Stimulated activated CD4-positive, alpha-beta T cell treated with anti-CD3 and anti-CD28 coated beads, Interleukin-4, amount 100 ng/mL, for 24 hours (primary cell): ENCODE data around the gene CMBL.
"Not testable (repeated sequence)": the region's sequence is repeated elsewhere in the genome, so short reads cannot be mapped to it uniquely, and the experiment has no call there.

Source experiments
- DNase-seq: peaks from one replicate; pipeline ENCODE4 v3.0.0-alpha.2; 2020

Gene CMBL

DNA sequence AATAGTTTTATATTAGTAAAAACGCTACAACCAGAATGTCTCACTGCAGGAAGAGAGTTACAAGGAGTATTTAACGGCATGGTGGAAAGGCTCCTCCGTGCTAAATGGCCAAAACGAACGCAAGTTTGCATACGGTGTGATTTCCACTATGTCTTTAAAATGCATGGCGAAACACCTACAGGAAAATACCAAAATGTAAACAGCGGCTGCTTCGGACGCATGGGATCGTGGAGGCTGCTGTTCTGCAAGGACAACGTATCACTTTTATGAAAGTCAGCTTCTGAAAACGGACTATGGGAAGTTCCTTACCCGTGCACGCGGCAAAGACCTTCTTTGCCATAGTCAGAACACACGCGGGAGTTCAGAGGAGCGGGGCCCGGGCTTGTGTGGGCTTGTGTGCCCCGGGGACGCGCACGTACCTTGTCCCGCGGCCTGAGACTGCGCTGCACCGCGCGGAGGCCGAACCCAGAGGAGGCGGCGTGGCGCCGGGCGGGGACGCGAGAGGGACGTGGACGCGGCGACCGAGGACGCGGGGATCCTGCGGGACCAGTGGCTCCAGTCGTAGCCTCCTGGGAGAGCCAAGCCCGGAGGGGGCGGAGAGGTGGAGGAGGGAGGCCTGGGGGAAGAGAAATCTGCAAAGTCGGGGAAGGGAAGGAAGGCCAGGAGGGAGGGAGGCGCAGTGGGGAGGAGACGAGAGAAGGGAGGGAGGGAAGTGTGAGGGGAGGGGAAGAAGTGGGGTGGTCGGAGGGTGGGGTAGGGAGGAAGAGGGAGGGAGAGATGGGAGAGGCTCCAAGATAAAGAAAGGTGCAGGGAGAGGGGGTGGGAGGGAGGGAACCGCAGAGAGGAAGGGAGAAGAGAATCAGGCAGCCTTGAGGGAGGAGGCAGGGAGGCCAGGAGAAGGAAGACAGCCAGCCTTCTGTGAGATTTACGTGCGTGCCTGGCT is at the start of gene CMBL:
Gene CMBL, minus strand, starts transcription at position 697 of the 943 bp plus-strand sequence. CDS start 17,140 bp downstream, outside the sequence.
- DNase-seq = peak; percentile 23

DNA sequence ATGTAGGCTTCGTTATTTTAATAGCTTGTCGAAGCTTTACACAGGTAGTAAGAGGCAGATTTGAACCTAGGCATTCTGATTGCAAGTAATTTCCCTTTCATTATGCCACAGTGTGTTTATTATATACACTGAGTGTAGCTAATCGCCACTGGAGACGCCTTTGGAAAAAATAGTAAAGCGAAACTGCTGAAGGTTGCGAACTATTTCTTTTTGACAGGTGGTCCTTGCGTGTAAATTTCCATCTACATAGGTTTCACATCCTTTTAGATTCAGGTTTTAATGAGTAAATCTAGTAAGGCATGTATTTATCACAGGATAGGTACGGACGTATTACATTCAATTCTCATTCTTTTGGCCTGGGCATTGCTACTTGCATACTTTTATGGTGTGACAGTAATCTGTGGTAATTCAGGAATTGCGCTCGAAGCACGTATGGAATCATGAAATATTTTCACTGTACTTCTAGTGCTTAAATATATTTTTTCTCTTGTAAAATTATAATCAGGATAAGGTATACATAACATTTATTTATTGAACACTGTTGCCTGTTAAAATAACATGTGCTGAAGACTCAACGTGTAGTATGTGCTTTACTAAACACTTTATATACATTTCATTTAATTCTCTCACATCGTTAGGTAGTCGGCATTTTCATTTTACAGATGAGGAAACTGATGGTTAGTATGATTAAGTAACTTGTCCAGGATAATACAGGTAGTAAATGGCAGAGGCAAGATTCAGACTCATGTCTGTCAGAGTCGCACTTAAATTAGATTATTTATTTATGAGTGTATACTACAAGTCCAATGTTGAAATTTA is 47.6 kb upstream of the CMBL start:
- peak; percentile 35 for DNase-seq

DNA sequence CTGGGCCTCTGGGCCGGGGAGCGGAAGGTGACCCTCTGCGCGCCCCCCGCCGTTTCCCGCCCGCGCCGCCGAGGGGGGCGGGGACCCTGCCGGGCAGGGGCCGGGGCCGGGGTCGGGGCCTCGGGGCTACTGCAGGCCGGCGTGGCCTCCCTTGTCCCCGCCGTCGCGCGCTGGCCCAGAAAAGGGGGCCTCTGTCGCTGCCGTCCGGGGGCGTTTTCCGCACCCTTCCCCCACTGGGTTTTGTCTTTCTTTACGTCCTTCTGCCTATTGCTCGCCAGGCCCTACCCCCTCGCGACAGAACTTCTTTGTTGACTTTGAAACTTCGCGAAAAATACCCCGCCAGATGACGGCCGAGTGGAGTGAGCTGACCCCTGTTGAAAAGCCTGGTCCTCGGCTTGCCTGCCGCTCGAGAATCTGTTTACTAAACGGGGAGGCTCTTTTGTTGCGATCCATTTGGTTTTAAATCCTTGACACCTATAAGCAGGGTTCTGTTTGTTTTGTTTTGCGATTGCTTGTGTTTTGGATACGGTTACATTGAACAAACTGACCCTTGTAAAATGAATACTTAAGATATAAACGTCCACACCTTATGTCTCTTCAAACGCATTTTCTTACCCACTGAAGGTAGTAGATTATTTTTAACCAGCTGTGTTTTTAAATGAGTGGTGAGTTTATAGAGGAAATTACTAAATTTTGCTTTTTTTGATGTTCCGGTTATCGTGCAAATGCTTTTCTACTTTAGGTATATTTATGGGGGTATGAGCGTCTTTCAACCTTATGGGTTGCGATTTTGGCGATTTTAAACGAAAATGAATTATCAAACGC is 46.6 kb upstream of the CMBL start:
- peak; percentile 57 for DNase-seq

DNA sequence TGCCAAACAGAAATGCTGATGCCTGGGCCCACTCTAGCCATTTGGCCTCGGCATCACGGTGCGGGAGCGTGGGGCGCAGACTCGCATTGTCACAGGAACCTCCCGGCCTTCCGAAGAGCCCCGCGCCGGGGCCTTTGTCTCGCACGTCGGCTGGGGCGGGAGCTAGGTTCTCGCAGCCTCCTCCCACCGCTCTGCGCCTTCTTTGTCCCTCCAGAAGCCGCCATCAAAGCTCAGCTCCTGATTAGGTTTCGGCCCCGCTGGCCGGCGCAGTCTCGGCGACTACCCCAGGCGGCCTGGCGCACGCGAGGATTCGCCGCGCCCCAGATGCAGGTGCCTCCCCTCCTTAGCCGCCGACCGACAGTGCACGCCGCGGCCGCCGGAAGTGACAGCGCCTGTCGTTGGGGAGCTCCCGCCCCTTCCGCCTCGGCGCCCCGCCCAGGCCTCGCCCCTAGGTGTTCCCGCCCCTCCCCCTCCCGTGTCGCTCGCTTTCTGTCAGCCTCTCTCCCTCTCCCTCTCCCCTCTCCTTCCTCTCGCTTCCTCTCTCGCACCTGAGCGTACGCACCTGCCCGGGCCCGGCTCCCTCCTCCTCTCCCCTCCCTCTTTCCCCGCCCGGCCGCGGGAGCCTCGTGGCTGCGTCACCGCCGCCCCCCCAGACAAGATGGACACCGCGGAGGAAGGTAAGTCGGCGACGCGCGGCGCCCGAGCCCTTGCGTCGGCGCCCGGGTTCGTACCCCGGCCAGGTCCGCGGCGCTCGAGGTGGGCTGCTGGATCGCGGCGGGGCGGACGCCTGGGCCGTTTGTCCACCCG is 45.7 kb upstream of the CMBL start, which contains the start of gene MARCHF6:
Gene MARCHF6, plus strand, starts transcription at position 455 of the 807 bp plus-strand sequence. Its CDS starts 204 bp downstream, at position 659.
- DNase-seq = peak; percentile 95

DNA sequence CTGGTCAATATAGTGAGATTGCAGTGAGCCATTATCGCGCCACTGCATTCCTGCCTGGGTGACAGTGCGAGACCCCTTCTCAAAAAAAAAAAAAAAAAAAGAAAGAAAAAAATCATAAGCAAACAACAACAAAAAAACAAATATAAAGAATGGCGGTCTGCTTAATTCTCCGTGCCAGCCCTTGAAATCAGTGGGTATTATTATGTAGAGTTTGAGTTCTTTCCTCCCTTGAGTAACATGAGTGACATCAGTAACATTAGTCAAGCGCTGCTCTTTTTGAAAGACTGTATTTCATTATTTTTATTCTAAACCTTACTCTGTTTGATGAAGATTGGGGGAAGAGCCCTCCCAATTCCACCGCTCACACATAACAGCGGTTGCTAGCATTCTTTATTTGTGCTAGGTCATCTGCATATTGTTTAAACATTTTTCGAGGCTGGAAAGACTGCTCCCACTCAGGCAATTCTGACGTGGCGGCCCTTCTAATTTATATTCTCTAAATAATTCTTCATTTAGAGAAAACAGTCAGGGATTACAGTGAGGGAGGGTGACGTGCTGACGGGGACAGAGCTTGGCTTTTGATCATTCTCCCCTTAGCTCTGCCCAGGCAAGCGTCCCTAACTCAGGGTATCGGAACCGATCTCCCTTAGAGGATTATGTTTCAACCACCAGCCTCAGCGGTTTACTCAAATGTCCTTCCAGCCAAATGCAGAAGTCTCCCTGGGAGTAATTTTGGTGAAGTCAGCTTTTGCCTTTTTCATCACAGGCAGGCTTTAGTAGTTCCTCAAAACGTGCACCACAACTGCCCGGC is 44.9 kb upstream of the CMBL start:
- peak; percentile 63 for DNase-seq

DNA sequence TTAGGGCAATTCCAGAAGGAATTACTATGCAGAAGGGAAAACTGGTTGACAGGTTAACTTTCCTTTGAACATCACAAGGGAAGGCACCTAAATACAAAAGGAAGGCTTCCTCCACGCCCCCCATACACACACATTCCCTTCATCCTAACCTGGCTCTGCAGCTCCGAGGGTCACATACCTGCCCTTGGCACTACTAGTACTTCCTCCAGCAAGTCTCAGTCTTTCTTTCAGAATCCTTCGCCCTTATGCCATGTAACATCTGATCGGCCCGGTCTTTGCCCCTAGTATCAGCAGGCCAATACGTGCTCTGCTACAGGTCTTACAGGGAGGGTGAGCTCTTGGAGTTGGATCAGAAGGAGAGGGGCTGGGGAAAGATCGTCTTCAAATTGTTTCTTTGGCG is 44.2 kb upstream of the CMBL start:
- DNase-seq = no peak

DNA sequence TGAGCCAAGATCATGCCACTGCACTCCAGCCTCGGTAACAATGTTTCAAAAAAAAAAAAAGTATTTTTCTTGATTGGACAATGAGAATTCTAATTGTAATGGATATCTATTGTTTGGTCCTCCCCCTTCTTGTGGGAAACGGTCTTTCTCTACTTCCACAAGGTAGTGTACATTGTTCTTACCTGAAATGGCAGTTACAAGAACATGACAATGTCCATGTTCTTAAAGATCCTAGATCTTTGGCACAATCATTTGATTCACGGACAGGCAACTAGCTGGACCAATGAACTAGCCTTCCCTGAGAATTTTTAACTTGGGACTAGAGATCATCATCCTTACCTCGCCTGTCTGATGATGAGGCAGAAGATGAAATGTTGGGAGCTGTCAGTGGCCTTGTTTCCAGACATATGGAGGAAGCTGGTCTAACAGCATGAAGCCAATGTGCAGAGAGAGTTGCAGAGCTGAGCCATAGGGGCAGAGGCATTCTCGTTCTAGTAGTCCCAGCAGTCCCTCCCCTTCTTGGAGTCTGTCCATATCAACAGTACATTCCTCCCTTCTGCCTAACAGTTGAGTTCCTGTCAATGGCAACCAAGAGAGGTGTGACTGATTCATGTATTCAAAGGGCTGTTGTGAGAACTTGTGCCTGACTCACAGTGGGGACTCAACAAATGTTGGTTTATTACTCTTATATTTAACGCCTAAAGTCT is 43.6 kb upstream of the CMBL start:
- DNase-seq = no peak

DNA sequence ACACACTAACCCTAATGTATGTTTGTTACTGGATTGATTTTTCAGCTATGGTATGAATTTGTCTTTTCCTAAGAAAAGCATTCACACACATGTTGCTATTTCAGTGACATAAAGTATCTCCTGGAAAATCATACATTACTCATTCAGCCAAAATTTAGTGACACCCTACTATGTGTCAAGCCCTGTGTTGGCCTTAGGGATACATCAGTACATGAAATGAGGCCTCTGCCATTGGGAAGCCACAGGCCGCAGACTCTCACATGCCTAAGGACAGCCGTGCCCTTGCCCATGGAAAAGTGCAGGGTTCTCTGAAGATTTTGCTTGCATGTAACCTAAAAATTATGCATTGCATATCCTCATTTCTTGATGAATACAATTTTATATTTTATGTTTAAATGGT is 40.6 kb upstream of the CMBL start:
- DNase-seq = no peak

DNA sequence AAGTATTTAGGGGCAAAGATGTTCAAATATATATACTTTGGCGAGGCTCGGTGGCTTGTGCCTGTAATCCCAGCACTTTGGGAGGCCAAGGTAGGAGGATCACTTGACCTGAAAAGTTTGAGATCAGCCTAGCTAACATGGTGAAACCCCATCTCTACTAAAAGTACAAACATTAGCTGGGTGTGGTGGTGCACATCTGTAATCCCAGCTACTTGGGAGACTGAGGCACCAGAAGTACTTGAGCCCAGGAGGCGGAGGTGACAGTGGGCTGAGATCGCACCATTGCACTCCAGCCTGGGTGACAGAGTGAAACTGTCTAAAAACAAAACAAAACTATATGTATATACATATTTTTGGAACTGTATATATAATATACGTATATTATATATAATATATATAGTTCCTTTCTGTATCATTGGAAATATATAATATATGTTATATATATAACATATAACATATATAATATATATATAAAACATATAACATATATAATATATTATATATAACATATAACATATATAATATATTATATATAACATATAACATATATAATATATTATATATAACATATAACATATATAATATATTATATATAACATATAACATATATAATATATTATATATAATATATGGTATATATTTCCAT is 36.9 kb upstream of the CMBL start:
- not testable (repeated sequence) for DNase-seq

DNA sequence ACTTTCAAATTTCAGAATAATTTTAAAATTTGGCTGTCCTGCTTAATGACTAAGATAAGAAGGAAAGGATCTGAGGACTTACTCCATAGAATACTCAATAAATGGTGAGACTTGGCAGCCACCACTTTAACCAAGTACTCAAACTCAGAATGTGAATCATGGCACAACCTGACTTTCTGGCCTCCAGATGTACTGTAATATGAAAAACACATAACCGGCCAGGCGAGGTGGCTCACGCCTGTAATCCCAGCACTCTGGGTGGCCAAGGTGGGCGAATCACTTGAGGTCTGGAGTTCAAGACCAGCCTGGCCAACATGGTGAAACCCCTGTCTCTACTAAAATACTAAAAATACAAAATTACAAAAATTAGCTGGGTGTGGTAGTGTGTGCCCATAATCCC is 35.8 kb upstream of the CMBL start:
- no peak for DNase-seq

DNA sequence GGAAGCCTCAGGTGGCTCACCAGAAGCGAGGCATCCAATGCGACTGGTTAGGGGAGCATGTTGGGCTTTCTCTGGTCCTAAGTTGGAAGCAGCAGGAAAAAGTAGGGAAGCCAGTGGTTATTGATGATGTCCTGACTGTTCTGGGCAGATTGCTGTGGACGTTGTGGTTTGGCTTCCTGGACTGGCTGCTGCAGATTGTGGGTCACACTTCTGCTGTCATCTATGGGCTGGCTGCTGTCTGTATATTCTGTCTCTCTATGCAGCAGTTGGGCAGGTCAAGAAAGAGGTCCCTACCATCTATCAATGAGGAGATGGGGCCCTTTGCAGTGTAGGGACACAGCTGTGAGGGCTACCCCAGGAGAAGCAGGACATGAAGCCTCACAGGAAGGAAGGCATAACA is 32.3 kb upstream of the CMBL start:
- no peak for DNase-seq

DNA sequence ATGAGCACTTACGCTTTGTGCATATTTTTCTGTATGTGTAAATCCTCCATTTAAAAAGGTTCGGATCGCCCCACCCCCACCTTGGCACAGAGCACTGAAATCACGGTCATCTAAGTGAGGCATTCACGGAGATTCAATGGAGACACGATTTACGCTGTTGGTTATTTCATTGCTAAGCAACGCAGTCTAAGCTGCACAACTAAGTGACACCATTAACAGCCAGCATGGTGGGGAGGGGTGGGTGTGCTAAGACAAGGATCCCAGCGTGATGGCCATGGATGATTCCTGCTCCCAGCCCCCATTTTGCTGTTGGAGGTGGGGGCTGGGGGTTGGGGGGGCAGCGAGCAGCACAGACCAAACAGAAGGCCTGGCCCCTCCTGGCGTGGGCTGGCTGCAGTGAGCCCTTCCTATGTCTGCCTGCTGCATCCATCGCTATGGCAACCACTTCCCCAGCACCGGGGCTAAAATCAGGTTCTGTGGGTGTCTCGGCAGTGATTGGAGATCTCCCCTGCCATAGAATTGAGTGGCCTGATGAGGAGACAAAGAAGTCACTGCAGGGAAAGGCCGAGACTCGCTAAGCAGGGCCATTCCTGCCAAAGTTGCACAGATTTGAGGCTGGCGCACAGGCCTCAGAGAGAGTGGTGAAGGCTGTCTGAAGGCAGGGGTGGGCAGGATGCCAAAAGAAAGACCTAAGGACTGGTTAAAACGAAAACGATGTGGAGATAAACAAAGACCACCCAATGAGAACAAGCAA is 31.5 kb upstream of the CMBL start:
- no peak for DNase-seq

DNA sequence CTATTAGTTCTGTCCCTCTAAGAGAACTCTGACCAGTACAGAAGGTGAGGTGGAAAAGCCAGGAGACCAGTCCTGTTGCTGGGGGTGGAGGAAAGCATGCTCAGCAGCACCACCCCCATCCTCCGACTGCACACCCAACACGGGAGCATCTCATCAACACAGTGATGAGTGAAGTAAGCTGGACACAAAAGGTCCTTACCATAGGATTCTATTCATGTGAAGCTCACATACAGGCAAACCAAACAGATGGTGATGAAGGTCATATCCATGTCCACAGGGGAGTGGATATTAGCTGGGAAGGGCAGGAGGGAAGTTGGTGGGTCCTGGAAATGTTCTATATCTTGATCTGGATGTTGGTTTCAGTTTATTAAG is 31.0 kb upstream of the CMBL start:
- no peak for DNase-seq

DNA sequence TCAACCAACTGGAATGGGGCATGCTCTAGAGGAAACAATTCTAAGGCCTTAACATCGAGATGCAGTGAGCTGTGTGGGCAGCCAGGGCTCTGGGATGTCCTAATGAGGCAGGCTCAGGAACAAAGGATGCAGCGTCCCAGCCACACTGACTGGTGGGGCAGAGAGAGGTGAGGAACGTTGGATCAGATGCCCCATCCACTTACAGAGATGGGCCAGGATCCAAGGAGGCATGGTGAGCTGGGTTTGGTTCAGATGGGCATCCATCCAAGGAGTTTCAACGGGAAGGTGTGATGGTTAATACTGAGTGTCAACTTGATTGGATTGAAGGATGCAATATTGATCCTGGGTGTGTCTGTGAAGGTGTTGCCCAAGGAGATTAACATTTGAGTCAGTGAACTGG is 30.3 kb upstream of the CMBL start:
- no peak for DNase-seq

DNA sequence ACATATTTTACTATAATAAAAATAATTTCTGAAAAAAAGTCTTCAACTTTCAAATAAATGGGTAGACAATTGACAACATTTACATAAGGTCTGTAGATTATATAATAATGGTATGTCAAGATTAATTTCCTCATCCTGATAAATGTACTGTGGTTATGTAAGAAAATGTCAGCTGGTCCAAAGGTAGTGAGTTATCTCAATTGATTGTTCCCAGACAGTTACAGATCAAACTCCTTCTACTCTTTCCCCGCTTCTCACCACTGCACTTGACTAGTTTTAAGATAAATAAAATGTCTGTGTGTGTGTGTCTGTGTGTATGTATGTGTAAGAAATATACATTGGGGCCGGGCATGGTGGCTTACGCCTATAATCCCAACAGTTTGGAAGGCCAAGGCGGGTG is 29.4 kb upstream of the CMBL start:
- DNase-seq = no peak

DNA sequence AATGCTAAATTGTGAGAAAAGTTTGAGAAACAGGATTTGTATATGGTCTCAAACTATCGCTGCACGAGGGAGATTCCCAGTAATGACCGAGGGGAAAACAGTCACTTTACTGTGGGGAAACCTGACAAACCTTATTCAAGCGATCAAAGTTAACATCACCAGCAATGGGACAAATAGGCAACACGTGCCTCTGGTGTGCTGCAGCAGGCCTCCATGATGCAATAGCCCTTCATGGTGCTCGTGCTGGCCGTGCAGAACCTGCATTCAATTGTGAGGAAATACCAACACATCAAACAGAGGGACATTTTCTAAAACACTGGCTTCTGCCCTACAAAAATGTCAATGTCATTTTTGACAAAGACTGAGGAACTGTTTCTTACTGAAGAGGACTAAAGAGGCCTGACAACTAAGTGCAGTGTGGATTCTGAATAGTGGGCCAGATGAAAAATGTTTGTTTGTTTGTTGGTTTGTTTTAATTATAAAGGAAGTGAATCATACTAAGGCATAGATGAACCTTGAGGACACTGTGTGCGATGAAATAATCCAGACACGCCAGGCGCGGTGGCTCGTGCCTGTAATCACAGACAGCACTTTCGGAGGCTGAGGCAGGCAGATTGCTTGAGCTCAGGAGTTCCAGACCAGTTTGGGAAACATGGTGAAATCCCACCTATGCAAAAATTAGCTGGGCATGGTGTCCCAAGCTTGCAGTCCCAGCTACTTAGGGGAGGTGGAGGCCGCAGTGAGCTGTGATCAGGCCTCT is 28.2 kb upstream of the CMBL start:
- no peak for DNase-seq

DNA sequence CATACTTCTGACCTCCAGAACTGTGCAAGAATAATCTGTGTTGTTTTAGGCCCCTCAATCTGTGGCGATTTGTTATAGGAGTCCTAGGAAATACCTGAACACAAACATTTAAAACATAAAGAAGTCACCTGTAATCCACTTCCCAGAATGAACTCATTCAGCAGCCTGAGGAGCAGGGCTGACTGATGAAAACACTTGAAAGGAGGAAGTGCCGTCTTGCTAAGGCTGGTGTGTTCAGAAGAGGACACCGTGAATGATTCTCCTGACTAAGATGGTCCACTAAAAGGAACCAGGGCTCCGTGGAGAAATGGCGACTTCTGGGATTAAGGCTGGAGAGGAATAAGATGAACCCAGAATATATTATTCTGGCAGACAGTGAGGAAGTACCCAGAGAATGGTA is 27.1 kb upstream of the CMBL start:
- DNase-seq = no peak
